WTC11 (cell line): ENCODE measurements around the gene RAB3A. TPM values are rescaled to one million over a fixed set of nuclear protein-coding genes. Genes with fewer than 3 reads are reported as not detected.

Experiments used
- ATAC-seq: fragments of 200-7000 bp; cut with Tn5 transposase; 2 replicates; pipeline ENCODE4 v1.10.0; 2021; ENCODE audit warnings: mild to moderate bottlenecking, moderate library complexity
- CTCF ChIA-PET: fragments of 300-600 bp; sonication (Branson Sonifier 250); formaldehyde crosslinking; loops from one replicate; lab custom pipeline; 2021; ENCODE audit warnings: antibody characterized with exemption; lab: Charles Lee
- POLR2A ChIA-PET: fragments of 350-600 bp; sonication (Branson Sonifier 250); formaldehyde crosslinking; loops from one replicate; lab custom pipeline; 2021; ENCODE audit warnings: antibody characterized with exemption; lab: Charles Lee
- DNase-seq: peaks from one replicate; pipeline ENCODE4 v3.0.0; 2021; ENCODE audit warnings: low spot score
- H3K27ac Mint-ChIP-seq: 2 replicates; pipeline ENCODE4 v1.8.0; 2021; ENCODE audit warnings: mixed read lengths
- H3K27me3 Mint-ChIP-seq: 2 replicates; pipeline ENCODE4 v1.8.0; 2021; ENCODE audit warnings: low read depth, mild to moderate bottlenecking, moderate library complexity, mixed read lengths
- H3K36me3 Mint-ChIP-seq: 2 replicates; pipeline ENCODE4 v1.8.0; 2021; ENCODE audit warnings: mixed read lengths
- H3K4me1 Mint-ChIP-seq: 2 replicates; pipeline ENCODE4 v1.8.0; 2022; ENCODE audit warnings: mixed read lengths
- H3K4me3 Mint-ChIP-seq: 2 replicates; pipeline ENCODE4 v1.8.0; 2021; ENCODE audit warnings: mild to moderate bottlenecking, moderate library complexity, mixed read lengths
- H3K9me3 Mint-ChIP-seq: 2 replicates; pipeline ENCODE4 v1.8.0; 2021; ENCODE audit warnings: mixed read lengths
- ATF3 ChIP-seq: sonication (generic); formaldehyde crosslinking; conservative IDR thresholded peaks from 2 replicates; pipeline ENCODE4 v1.8.1; 2022; ENCODE audit warnings: mild to moderate bottlenecking, missing genetic modification reagents
- CTCF ChIP-seq: fragments of 200-600 bp; IDR thresholded peaks from 2 replicates; pipeline ENCODE4 v1.8.0; 2022; ENCODE audit warnings: antibody characterized with exemption
- FOXJ3 ChIP-seq: sonication (generic); formaldehyde crosslinking; IDR thresholded peaks from 2 replicates; pipeline ENCODE4 v1.9.0; 2021; ENCODE audit warnings: missing genetic modification reagents, mild to moderate bottlenecking, borderline replicate concordance
- FOXK1 ChIP-seq: sonication (generic); formaldehyde crosslinking; IDR thresholded peaks from 2 replicates; pipeline ENCODE4 v1.8.0; 2022; ENCODE audit warnings: mild to moderate bottlenecking, moderate library complexity, missing genetic modification reagents
- FOXP1 ChIP-seq: sonication (generic); formaldehyde crosslinking; IDR thresholded peaks from 2 replicates; pipeline ENCODE4 v1.8.0; 2022; ENCODE audit warnings: missing genetic modification reagents, mild to moderate bottlenecking, moderate library complexity, borderline replicate concordance
- FOXP4 ChIP-seq: sonication (generic); formaldehyde crosslinking; IDR thresholded peaks from 2 replicates; pipeline ENCODE4 v1.8.0; 2022; ENCODE audit warnings: mild to moderate bottlenecking, missing genetic modification reagents
- GRHL2 ChIP-seq: fragments of 250-450 bp; sonication (Bioruptor Pico); IDR thresholded peaks from 2 replicates; pipeline ENCODE4 v1.8.0; 2022; ENCODE audit warnings: mild to moderate bottlenecking, moderate library complexity; ENCODE audit not compliant: insufficient replicate concordance, severe bottlenecking
- JAZF1 ChIP-seq: fragments of 250-450 bp; sonication (Bioruptor Pico); IDR thresholded peaks from 2 replicates; pipeline ENCODE4 v1.9.0; 2021; ENCODE audit warnings: moderate library complexity, mild to moderate bottlenecking, inconsistent platforms
- MXD4 ChIP-seq: fragments of 250-450 bp; sonication (Bioruptor Pico); IDR thresholded peaks from 2 replicates; pipeline ENCODE4 v1.8.0; 2021; ENCODE audit warnings: mild to moderate bottlenecking, moderate library complexity, borderline replicate concordance
- NFE2L1 ChIP-seq: sonication (generic); formaldehyde crosslinking; IDR thresholded peaks from 2 replicates; pipeline ENCODE4 v1.8.1; 2023; ENCODE audit warnings: missing genetic modification reagents
- NR1H2 ChIP-seq: sonication (generic); formaldehyde crosslinking; IDR thresholded peaks from 2 replicates; pipeline ENCODE4 v1.9.0; 2021; ENCODE audit warnings: mild to moderate bottlenecking, moderate library complexity, missing genetic modification reagents
- PRDM15 ChIP-seq: sonication (generic); formaldehyde crosslinking; IDR thresholded peaks from 2 replicates; pipeline ENCODE4 v1.8.0; 2022; ENCODE audit warnings: missing genetic modification reagents
- TCF7 ChIP-seq: sonication (generic); formaldehyde crosslinking; IDR thresholded peaks from 2 replicates; pipeline ENCODE4 v1.8.0; 2022; ENCODE audit warnings: mild to moderate bottlenecking, low read depth, missing genetic modification reagents, moderate library complexity
- ZNF121 ChIP-seq: sonication (generic); formaldehyde crosslinking; IDR thresholded peaks from 2 replicates; pipeline ENCODE4 v1.8.0; 2023; ENCODE audit warnings: missing genetic modification reagents
- ZNF263 ChIP-seq: sonication (generic); formaldehyde crosslinking; IDR thresholded peaks from 2 replicates; pipeline ENCODE4 v1.8.1; 2022; ENCODE audit warnings: low read depth, mild to moderate bottlenecking, moderate library complexity, missing genetic modification reagents
- ZNF396 ChIP-seq: fragments of 250-450 bp; sonication (Bioruptor Pico); IDR thresholded peaks from 2 replicates; pipeline ENCODE4 v1.8.0; 2021; ENCODE audit warnings: mild to moderate bottlenecking, moderate library complexity, borderline replicate concordance
- ZNF416 ChIP-seq: fragments of 250-450 bp; sonication (Bioruptor Pico); IDR thresholded peaks from 2 replicates; pipeline ENCODE4 v1.9.0; 2021; ENCODE audit warnings: mild to moderate bottlenecking, inconsistent platforms
- total RNA-seq: library from RNA; stranded (reverse); gene quantifications from 3 replicates; pipeline ENCODE4 v1.2.3, GENCODE V29; 2021

The RAB3A gene
- total RNA-seq, 1 experiment from 2014 or later = 12.2 TPM

DNA sequence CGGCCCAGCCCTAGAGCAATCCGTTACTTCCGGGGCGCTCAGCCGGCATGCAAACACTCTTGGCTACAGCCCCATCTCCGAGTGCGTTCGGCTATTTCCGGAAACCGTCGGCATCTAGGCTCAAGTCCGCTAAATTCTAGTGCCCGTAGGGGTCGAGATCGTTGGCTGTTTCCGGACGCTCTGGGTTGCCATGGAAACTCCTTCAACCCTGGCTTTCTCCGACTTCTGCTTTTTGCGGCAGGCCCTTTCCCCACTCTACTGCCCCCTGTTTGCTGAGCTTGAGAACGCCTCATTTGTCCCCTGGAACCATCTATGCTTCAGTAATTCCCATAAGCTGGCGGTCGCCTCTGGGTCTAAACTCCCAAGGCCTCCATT is 51.4 kb downstream of the RAB3A start:
- H3K27me3 Mint-ChIP-seq = no peaks in the 10 kb centered on the region
- CTCF ChIA-PET = interaction anchor here (0.6 to 2.6 kb wide), 21 partner anchors 9 to 220 kb away, joined by 3 to 31 read pairs (median 4); partner anchors contain the start of genes LSM4, MPV17L2 and RAB3A
- peaks cover 25% of the 10 kb centered on the region for H3K4me1 Mint-ChIP-seq
- TF ChIP-seq ZNF121 (CRISPR knock-in tag) (peak; percentile 90), TCF7 (no peak), ZNF416 (CRISPR knock-in tag) (peak; percentile 63; the same call in 1 of the 2 replicates), FOXP4 (CRISPR knock-in tag) (0 out of 2 replicates have a peak, but pooled peaks have one; percentile 16), CTCF (peak; percentile 53), FOXK1 (peak; percentile 38; the same call in 1 of the 2 replicates)
- no peaks in the 10 kb centered on the region for H3K9me3 Mint-ChIP-seq
- peak overlapping the region; percentile 98 for H3K27ac Mint-ChIP-seq
- peaks cover 5% of the 10 kb centered on the region; the same call in 1 of the 2 replicates for H3K36me3 Mint-ChIP-seq
- POLR2A ChIA-PET = interaction anchor here (0.6 kb wide), 1 partner anchor 37 kb away, joined by 3 read pairs; no protein-coding TSS in a partner anchor
- H3K4me3 Mint-ChIP-seq = peak overlapping the region; percentile 72
- peak; percentile 99 for DNase-seq
- peak; percentile 69 for ATAC-seq

DNA sequence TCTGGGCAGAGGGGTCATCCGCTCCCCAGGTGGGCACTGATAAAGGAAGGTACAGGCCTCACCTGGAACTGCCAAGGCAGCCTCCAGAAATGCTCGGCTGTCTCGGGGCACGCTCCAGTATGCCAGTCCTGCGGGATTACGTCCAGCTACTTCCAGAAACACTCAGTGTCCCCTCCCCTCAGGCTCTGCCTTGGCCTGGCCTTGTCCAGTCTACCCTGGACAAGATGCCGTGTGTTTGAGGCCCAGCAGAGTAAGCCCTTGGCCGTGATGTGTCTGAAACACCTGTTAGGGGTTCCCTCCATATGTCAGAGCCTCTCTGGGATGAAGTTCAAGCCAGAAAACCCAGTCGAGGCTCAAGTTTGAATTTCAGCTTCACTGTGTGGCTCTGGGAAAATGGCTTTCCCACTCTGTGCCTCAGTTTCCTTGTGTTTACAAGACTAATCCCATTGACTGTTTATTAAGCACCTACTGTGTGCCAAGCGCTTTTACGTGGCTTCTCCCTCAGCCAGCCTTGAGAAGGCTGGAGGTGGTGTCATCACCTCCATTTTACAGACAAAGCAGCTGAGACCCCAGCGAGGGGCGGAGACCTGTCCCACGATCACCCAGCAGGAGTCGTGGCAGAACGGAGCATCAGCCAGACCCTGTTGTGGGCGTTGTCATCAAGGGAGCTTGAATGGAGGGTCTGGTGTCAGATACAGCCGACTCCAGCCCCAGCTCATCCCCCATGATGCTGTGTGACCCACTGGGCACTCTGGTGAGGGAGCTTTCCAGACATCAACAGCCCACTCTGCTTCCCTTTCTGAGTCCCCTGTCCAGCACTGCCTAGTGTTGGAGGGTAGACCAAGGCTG is 52.8 kb downstream of the RAB3A start:
- POLR2A ChIA-PET = interaction anchor here (1.0 kb wide), 1 partner anchor 73 kb away, joined by 3 read pairs; no protein-coding TSS in a partner anchor
- H3K9me3 Mint-ChIP-seq = no peaks in the 10 kb centered on the region
- DNase-seq (no peak), ATAC-seq (no peak)
- CTCF ChIA-PET = interaction anchor here (0.6 to 2.6 kb wide), 11 partner anchors 10 to 251 kb away, joined by 3 to 31 read pairs (median 4); a partner anchor contains a TSS
- no peaks in the 10 kb centered on the region for H3K27me3 Mint-ChIP-seq
- H3K36me3 Mint-ChIP-seq = peaks cover 7% of the 10 kb centered on the region
- peaks cover 17% of the 10 kb centered on the region for H3K4me1 Mint-ChIP-seq
- H3K27ac Mint-ChIP-seq = peak overlapping the region; percentile 36; the same call in 1 of the 2 replicates
- peak overlapping the region; percentile 72; the same call in 1 of the 2 replicates for H3K4me3 Mint-ChIP-seq
- TF ChIP-seq MXD4 (CRISPR knock-in tag) (no peak), ZNF416 (CRISPR knock-in tag) (no peak), NR1H2 (no peak), NFE2L1 (no peak), ZNF263 (no peak), FOXP1 (CRISPR knock-in tag) (no peak), GRHL2 (CRISPR knock-in tag) (no peak), FOXP4 (CRISPR knock-in tag) (no peak), PRDM15 (CRISPR knock-in tag) (no peak), ZNF396 (CRISPR knock-in tag) (no peak), ATF3 (CRISPR knock-in tag) (no peak), FOXJ3 (no peak), JAZF1 (CRISPR knock-in tag) (no peak), FOXK1 (no peak)
